Endodermal cell (in vitro differentiated cells): Measurements from ENCODE around the gene ICA1. TPM values are rescaled to one million over a fixed set of nuclear protein-coding genes. Genes with fewer than 3 reads are reported as not detected.

Source experiments
- DNase-seq: peaks from one replicate; pipeline ENCODE4 v3.0.0-alpha.2; 2017
- H3K27ac ChIP-seq: 2 replicates; pipeline ENCODE4 v1.5.1; 2013; ENCODE audit warnings: mild to moderate bottlenecking, low read depth, low read length, moderate library complexity
- H3K27me3 ChIP-seq: 2 replicates; pipeline ENCODE4 v1.6.1; 2013; ENCODE audit warnings: mild to moderate bottlenecking, low read length, moderate library complexity; ENCODE audit not compliant: insufficient read depth, control insufficient read depth, poor library complexity, severe bottlenecking
- H3K36me3 ChIP-seq: 2 replicates; pipeline ENCODE4 v1.7.0; 2013; ENCODE audit warnings: mild to moderate bottlenecking, low read length, moderate library complexity; ENCODE audit not compliant: control insufficient read depth, insufficient read depth
- H3K4me1 ChIP-seq: one replicate; pipeline ENCODE4 v1.7.0; 2013; ENCODE audit warnings: low read length; ENCODE audit not compliant: control insufficient read depth, insufficient read depth
- H3K4me3 ChIP-seq: 2 replicates; pipeline ENCODE4 v1.5.1; 2013; ENCODE audit warnings: mild to moderate bottlenecking, low read length, moderate library complexity
- H3K9ac ChIP-seq: 2 replicates; pipeline ENCODE4 v1.6.1; 2013; ENCODE audit warnings: mild to moderate bottlenecking, low read length, moderate library complexity; ENCODE audit not compliant: poor library complexity, severe bottlenecking; ENCODE audit errors: extremely low read depth
- H3K9me3 ChIP-seq: 2 replicates; pipeline ENCODE4 v1.6.1; 2013; ENCODE audit warnings: mild to moderate bottlenecking, low read length, moderate library complexity; ENCODE audit not compliant: control insufficient read depth
- H3K27ac Mint-ChIP-seq: 2 replicates; pipeline ENCODE4 v1.8.0; 2020; ENCODE audit warnings: mixed read lengths
- H3K27me3 Mint-ChIP-seq: 2 replicates; pipeline ENCODE4 v1.8.0; 2021; ENCODE audit warnings: mild to moderate bottlenecking, mixed read lengths; ENCODE audit not compliant: insufficient read depth
- H3K36me3 Mint-ChIP-seq: 2 replicates; pipeline ENCODE4 v1.8.0; 2020; ENCODE audit warnings: low read depth, mixed read lengths
- H3K4me1 Mint-ChIP-seq: 2 replicates; pipeline ENCODE4 v1.8.0; 2020; ENCODE audit warnings: mixed read lengths
- H3K4me3 Mint-ChIP-seq: 2 replicates; pipeline ENCODE4 v1.8.0; 2020; ENCODE audit warnings: mild to moderate bottlenecking, moderate library complexity, mixed read lengths
- H3K9me3 Mint-ChIP-seq: 2 replicates; pipeline ENCODE4 v1.8.0; 2020; ENCODE audit warnings: mild to moderate bottlenecking, mixed read lengths
- CTCF ChIP-seq: fragments of 200-600 bp; sonication (generic); conservative IDR thresholded peaks from 2 replicates; pipeline ENCODE4 v1.5.0; 2021; ENCODE audit warnings: antibody characterized with exemption, mild to moderate bottlenecking
- WGBS, 2 experiments: methylation state at CpG; one replicate each; pipeline versions ENCODE4 v1.1.5 to v1.1.7; 2013; ENCODE audit warnings: missing lambda C conversion rate in 2 of 2, mixed read lengths in 1 of 2; ENCODE audit not compliant: insufficient coverage in 1 of 2, insufficient read length in 1 of 2; 5-methylcytosine and 5-hydroxymethylcytosine counted together
- total RNA-seq, 2 donors: library from RNA; stranded (reverse); fragmentation: NEBNext Ultra II Directional in 1 of 2; extraction: Animal tissue kit (Norgen Biotek cat#: 25700) in 1 of 2; gene quantifications; 2 replicates in 1 of 2; 3 replicates in 1 of 2; pipeline ENCODE4 v1.2.1, GENCODE V29; 2021

The ICA1 gene
- total RNA-seq, 2 donors from 2014 or later = 25.0 to 50.2 TPM

- no peaks in the 10 kb centered on the region for H3K27me3 Mint-ChIP-seq
- peaks cover 7% of the 10 kb centered on the region for H3K4me1 Mint-ChIP-seq
- TF ChIP-seq CTCF = no peak
Measured at GRCh38 chr7:8092140-8092539, 169.8 kb downstream of the ICA1 start.

GRCh38 chr7:8089036-8089780 lies 172.8 kb downstream of the ICA1 start:
- H3K27me3 ChIP-seq = no peaks in the 10 kb centered on the region
- Mint-ChIP-seq H3K4me3 (no peak overlapping the region), H3K4me1 (peaks cover 18% of the 10 kb centered on the region), H3K27ac (no peak overlapping the region), H3K27me3 (no peaks in the 10 kb centered on the region), H3K9me3 (no peaks in the 10 kb centered on the region), H3K36me3 (peaks cover 31% of the 10 kb centered on the region)
- H3K27ac ChIP-seq = no peak overlapping the region
- peaks cover 23% of the 10 kb centered on the region for H3K36me3 ChIP-seq
- H3K4me3 ChIP-seq = no peak overlapping the region
- H3K9ac ChIP-seq = no peak overlapping the region
- DNase-seq = no peak
- no peak for TF ChIP-seq CTCF
- no peaks in the 10 kb centered on the region for H3K9me3 ChIP-seq
- H3K4me1 ChIP-seq = peaks cover 5% of the 10 kb centered on the region
- 96% methylated on average over 5 to 6 of the region's 6 CpGs for WGBS, 2 experiments

More at GRCh38 chr7:8092140-8092539, 169.8 kb downstream of the ICA1 start:
- Histone ChIP-seq H3K36me3 (peaks cover 7% of the 10 kb centered on the region), H3K27me3 (no peaks in the 10 kb centered on the region), H3K4me1 (peaks cover 5% of the 10 kb centered on the region), H3K9ac (no peak overlapping the region), H3K27ac (no peak overlapping the region), H3K9me3 (no peaks in the 10 kb centered on the region), H3K4me3 (no peak overlapping the region)
- no peak overlapping the region for H3K27ac Mint-ChIP-seq
- 97 to 100% methylated on average over 2 of the region's 2 CpGs for WGBS, 2 experiments
- no peak overlapping the region for H3K4me3 Mint-ChIP-seq
- no peak for DNase-seq
- H3K9me3 Mint-ChIP-seq = peaks cover 12% of the 10 kb centered on the region
- peaks cover 31% of the 10 kb centered on the region for H3K36me3 Mint-ChIP-seq

GRCh38 chr7:8086239-8086638 lies 175.7 kb downstream of the ICA1 start:
- 88 to 89% methylated on average over 4 to 6 of the region's 6 CpGs for WGBS, 2 experiments
- Mint-ChIP-seq H3K4me3 (no peak overlapping the region), H3K27me3 (no peaks in the 10 kb centered on the region), H3K9me3 (no peaks in the 10 kb centered on the region), H3K4me1 (peaks cover 21% of the 10 kb centered on the region), H3K27ac (peak overlapping the region; percentile 1), H3K36me3 (peaks cover 27% of the 10 kb centered on the region)
- peaks cover 5% of the 10 kb centered on the region for H3K4me1 ChIP-seq
- H3K9me3 ChIP-seq = no peaks in the 10 kb centered on the region
- H3K9ac ChIP-seq = no peak overlapping the region
- H3K27me3 ChIP-seq = no peaks in the 10 kb centered on the region
- DNase-seq = peak; percentile 50
- TF ChIP-seq CTCF = no peak
- no peak overlapping the region for H3K4me3 ChIP-seq
- no peak overlapping the region for H3K27ac ChIP-seq
- peaks cover 33% of the 10 kb centered on the region for H3K36me3 ChIP-seq
